H9 (cell line): ENCODE data around the gene DYNC1H1. TPM values are rescaled to one million over a fixed set of nuclear protein-coding genes. Genes with fewer than 3 reads are reported as not detected.

Source experiments
- DNase-seq: peaks from one replicate; pipeline ENCODE4 v3.0.0-alpha.2; 2017
- H2AFZ ChIP-seq: one replicate; pipeline ENCODE4 v1.6.1; 2013; ENCODE audit warnings: mild to moderate bottlenecking, low read length, control low read depth, moderate library complexity
- H2AK5ac ChIP-seq: 2 replicates; pipeline ENCODE4 v1.6.1; 2013; ENCODE audit warnings: low read length, control low read depth, mixed read lengths; ENCODE audit not compliant: insufficient read length
- H2BK120ac ChIP-seq: one replicate; pipeline ENCODE4 v1.6.1; 2013; ENCODE audit warnings: low read depth, mild to moderate bottlenecking, low read length, control low read depth, inconsistent platforms; ENCODE audit not compliant: poor library complexity, severe bottlenecking
- H2BK12ac ChIP-seq: 2 replicates; pipeline ENCODE4 v1.6.1; 2013; ENCODE audit warnings: low read length, control low read depth, mixed read lengths, low read depth; ENCODE audit not compliant: insufficient read length
- H2BK15ac ChIP-seq: 2 replicates; pipeline ENCODE4 v1.6.1; 2013; ENCODE audit warnings: low read depth, low read length, control low read depth
- H2BK20ac ChIP-seq: one replicate; pipeline ENCODE4 v1.6.1; 2013; ENCODE audit warnings: low read depth, mild to moderate bottlenecking, low read length, control low read depth, inconsistent platforms; ENCODE audit not compliant: poor library complexity, severe bottlenecking
- H2BK5ac ChIP-seq: 2 replicates; pipeline ENCODE4 v1.6.1; 2013; ENCODE audit warnings: low read length, control low read depth, mixed read lengths; ENCODE audit not compliant: insufficient read length
- H3K14ac ChIP-seq: 2 replicates; pipeline ENCODE4 v1.6.1; 2013; ENCODE audit warnings: low read length, control low read depth; ENCODE audit not compliant: insufficient read depth
- H3K18ac ChIP-seq: 2 replicates; pipeline ENCODE4 v1.6.1; 2013; ENCODE audit warnings: low read depth, mild to moderate bottlenecking, mixed read lengths, low read length, control low read depth; ENCODE audit not compliant: insufficient read length
- H3K23ac ChIP-seq: 2 replicates; pipeline ENCODE4 v1.6.1; 2013; ENCODE audit warnings: low read length, control low read depth, mixed read lengths, low read depth; ENCODE audit not compliant: insufficient read length
- H3K23me2 ChIP-seq: 2 replicates; pipeline ENCODE4 v1.6.1; 2013; ENCODE audit warnings: low read depth, mild to moderate bottlenecking, mixed read lengths, low read length, control low read depth; ENCODE audit not compliant: insufficient read length, poor library complexity, severe bottlenecking
- H3K27ac ChIP-seq: 2 replicates; pipeline ENCODE4 v1.5.1; 2013; ENCODE audit warnings: low read length, control low read depth, mixed read lengths, low read depth; ENCODE audit not compliant: insufficient read length
- H3K27me3 ChIP-seq: 2 replicates; pipeline ENCODE4 v1.6.1; 2013; ENCODE audit warnings: low read length, control low read depth, inconsistent platforms; ENCODE audit not compliant: insufficient read depth
- H3K4ac ChIP-seq: 2 replicates; pipeline ENCODE4 v1.6.1; 2013; ENCODE audit warnings: low read depth, mild to moderate bottlenecking, control low read depth, inconsistent platforms, low read length, moderate library complexity
- H3K4me1 ChIP-seq: 2 replicates; pipeline ENCODE4 v1.6.1; 2013; ENCODE audit warnings: low read length, control low read depth, inconsistent platforms; ENCODE audit not compliant: insufficient read depth
- H3K4me2 ChIP-seq: 2 replicates; pipeline ENCODE4 v1.6.1; 2013; ENCODE audit warnings: low read length, control low read depth, mixed read lengths; ENCODE audit not compliant: insufficient read length, insufficient read depth
- H3K56ac ChIP-seq: 2 replicates; pipeline ENCODE4 v1.6.1; 2013; ENCODE audit warnings: low read depth, mild to moderate bottlenecking, mixed read lengths, low read length, control low read depth; ENCODE audit not compliant: insufficient read length
- H3K79me1 ChIP-seq: 2 replicates; pipeline ENCODE4 v1.6.1; 2013; ENCODE audit warnings: low read depth, mild to moderate bottlenecking, moderate library complexity, low read length, control low read depth, inconsistent platforms; ENCODE audit not compliant: insufficient read depth, poor library complexity, severe bottlenecking
- H3K79me2 ChIP-seq: 2 replicates; pipeline ENCODE4 v1.6.1; 2013; ENCODE audit warnings: low read length, control low read depth, inconsistent platforms; ENCODE audit not compliant: insufficient read depth
- H3K9ac ChIP-seq: 2 replicates; pipeline ENCODE4 v1.6.1; 2013; ENCODE audit warnings: low read length, control low read depth, mixed read lengths; ENCODE audit not compliant: insufficient read length; ENCODE audit errors: extremely low read depth
- H3K9me3 ChIP-seq: one replicate; pipeline ENCODE4 v1.6.1; 2013; ENCODE audit warnings: low read depth, low read length, inconsistent platforms; ENCODE audit not compliant: control insufficient read depth
- H3T11ph ChIP-seq: one replicate; pipeline ENCODE4 v1.6.1; 2013; ENCODE audit warnings: mild to moderate bottlenecking, low read length, control low read depth, inconsistent platforms
- H4K20me1 ChIP-seq: one replicate; pipeline ENCODE4 v1.6.1; 2013; ENCODE audit not compliant: control insufficient read depth, insufficient read length, insufficient read depth
- H4K5ac ChIP-seq: 2 replicates; pipeline ENCODE4 v1.6.1; 2013; ENCODE audit warnings: low read depth, mild to moderate bottlenecking, mixed read lengths, low read length, control low read depth; ENCODE audit not compliant: insufficient read length
- H4K8ac ChIP-seq: replicated peaks from 2 replicates; pipeline ENCODE4 v1.6.1; 2013; ENCODE audit warnings: low read length, control low read depth, mixed read lengths, low read depth; ENCODE audit not compliant: insufficient read length
- H4K91ac ChIP-seq: 2 replicates; pipeline ENCODE4 v1.6.1; 2013; ENCODE audit warnings: low read depth, mild to moderate bottlenecking, moderate library complexity, mixed read lengths, low read length, control low read depth; ENCODE audit not compliant: insufficient read length
- H3K27ac Mint-ChIP-seq, 3 experiments: 2 replicates in 2 of 3; 3 replicates in 1 of 3; pipeline ENCODE4 v1.8.0; 2020 to 2021; ENCODE audit warnings: mixed read lengths in 3 of 3, mild to moderate bottlenecking in 1 of 3, moderate library complexity in 1 of 3
- H3K27me3 Mint-ChIP-seq: 2 replicates; pipeline ENCODE4 v1.8.0; 2021; ENCODE audit warnings: low read depth, mild to moderate bottlenecking, moderate library complexity, mixed read lengths
- H3K36me3 Mint-ChIP-seq, 3 experiments: 2 replicates in 2 of 3; 3 replicates in 1 of 3; pipeline ENCODE4 v1.8.0; 2020 to 2021; ENCODE audit warnings: low read depth in 3 of 3, mixed read lengths in 3 of 3; ENCODE audit not compliant: insufficient read depth in 1 of 3
- H3K4me1 Mint-ChIP-seq, 2 experiments: 2 replicates each; pipeline ENCODE4 v1.8.0; 2020; ENCODE audit warnings: mixed read lengths in 2 of 2
- H3K4me3 Mint-ChIP-seq, 2 experiments: 2 replicates in 1 of 2; 3 replicates in 1 of 2; pipeline ENCODE4 v1.8.0; 2020 to 2021; ENCODE audit warnings: mild to moderate bottlenecking in 2 of 2, mixed read lengths in 2 of 2, moderate library complexity in 1 of 2
- H3K9me3 Mint-ChIP-seq, 2 experiments: 2 replicates in 1 of 2; 3 replicates in 1 of 2; pipeline ENCODE4 v1.8.0; 2020; ENCODE audit warnings: mild to moderate bottlenecking in 2 of 2, mixed read lengths in 2 of 2, moderate library complexity in 1 of 2
- WGBS: extraction: QIAGEN DNeasy Blood & Tissue Kit; methylation state at CpG from one replicate; pipeline ENCODE4 v1.1.7; 2013; ENCODE audit warnings: missing lambda C conversion rate, low lambda C conversion rate, mixed read lengths; ENCODE audit not compliant: insufficient read length; ENCODE audit errors: extremely low coverage; 5-methylcytosine and 5-hydroxymethylcytosine counted together
- total RNA-seq: library from RNA; stranded (reverse); gene quantifications from 2 replicates; pipeline ENCODE4 v1.2.1, GENCODE V29; 2021
- TF ChIP-seq, protein P1 (sequence below): fragments of 200-600 bp; sonication (generic); conservative IDR thresholded peaks from 3 replicates; pipeline ENCODE4 v1.8.0; 2021; ENCODE audit warnings: antibody characterized with exemption, mild to moderate bottlenecking

The DYNC1H1 gene
- total RNA-seq, 1 experiment from 2014 or later = 359 TPM

DNA sequence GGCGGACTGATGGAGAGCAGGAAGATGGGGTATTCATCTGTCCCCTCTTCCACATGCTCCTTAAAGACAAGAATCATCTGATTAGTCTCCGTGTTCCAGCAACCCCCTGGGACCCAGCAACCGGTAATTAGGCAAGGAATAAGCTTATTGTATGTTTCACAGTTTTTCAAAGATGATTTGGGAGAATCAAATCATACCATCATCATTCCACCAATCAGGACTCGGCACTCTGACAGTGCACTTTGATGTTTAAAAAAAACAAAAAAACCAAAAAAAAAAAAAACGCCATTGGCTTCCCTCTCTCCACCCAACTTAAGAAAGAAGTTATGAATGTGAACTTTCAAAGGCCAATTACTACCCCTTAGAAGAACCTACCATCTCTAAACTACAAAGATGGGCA is 1.3 kb upstream of the DYNC1H1 start:
- no CpG with 5 or more reads among the region's 5 CpGs for WGBS
- H2BK12ac ChIP-seq = no peak overlapping the region
- TF ChIP-seq, protein P1, sequence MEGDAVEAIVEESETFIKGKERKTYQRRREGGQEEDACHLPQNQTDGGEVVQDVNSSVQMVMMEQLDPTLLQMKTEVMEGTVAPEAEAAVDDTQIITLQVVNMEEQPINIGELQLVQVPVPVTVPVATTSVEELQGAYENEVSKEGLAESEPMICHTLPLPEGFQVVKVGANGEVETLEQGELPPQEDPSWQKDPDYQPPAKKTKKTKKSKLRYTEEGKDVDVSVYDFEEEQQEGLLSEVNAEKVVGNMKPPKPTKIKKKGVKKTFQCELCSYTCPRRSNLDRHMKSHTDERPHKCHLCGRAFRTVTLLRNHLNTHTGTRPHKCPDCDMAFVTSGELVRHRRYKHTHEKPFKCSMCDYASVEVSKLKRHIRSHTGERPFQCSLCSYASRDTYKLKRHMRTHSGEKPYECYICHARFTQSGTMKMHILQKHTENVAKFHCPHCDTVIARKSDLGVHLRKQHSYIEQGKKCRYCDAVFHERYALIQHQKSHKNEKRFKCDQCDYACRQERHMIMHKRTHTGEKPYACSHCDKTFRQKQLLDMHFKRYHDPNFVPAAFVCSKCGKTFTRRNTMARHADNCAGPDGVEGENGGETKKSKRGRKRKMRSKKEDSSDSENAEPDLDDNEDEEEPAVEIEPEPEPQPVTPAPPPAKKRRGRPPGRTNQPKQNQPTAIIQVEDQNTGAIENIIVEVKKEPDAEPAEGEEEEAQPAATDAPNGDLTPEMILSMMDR = no peak
- H4K5ac ChIP-seq = no peak overlapping the region
- no peak overlapping the region for H2AK5ac ChIP-seq
- H3K56ac ChIP-seq = no peak overlapping the region
- no peak overlapping the region for H3K23ac ChIP-seq
- H4K91ac ChIP-seq = no peak overlapping the region
- H3K27ac ChIP-seq = no peak overlapping the region
- Mint-ChIP-seq H3K9me3 (no peaks in the 10 kb centered on the region; a peak in 1 of 5 replicates), H3K27me3 (peaks cover 43% of the 10 kb centered on the region), H3K4me1 (peaks cover 24 to 30% of the 10 kb centered on the region in 2 experiments), H3K27ac (no peak overlapping the region), H3K4me3 (no peak overlapping the region), H3K36me3 (peaks cover 3 to 4% (median 4%) of the 10 kb centered on the region in 3 experiments; a peak in 6 of 7 replicates)
- H2BK120ac ChIP-seq = no peak overlapping the region
- no peak for DNase-seq
- no peaks in the 10 kb centered on the region for H3K9me3 ChIP-seq
- H3K27me3 ChIP-seq = peaks cover 4% of the 10 kb centered on the region; the same call in 1 of the 2 replicates
- H4K20me1 ChIP-seq = no peaks in the 10 kb centered on the region
- H3K23me2 ChIP-seq = peaks cover 14% of the 10 kb centered on the region
- H3K79me1 ChIP-seq = no peaks in the 10 kb centered on the region
- peaks cover 17% of the 10 kb centered on the region; the same call in 1 of the 2 replicates for H3K79me2 ChIP-seq
- H3K4me2 ChIP-seq = no peak overlapping the region
- H2BK20ac ChIP-seq = no peak overlapping the region
- no peak overlapping the region for H4K8ac ChIP-seq
- H3K18ac ChIP-seq = no peak overlapping the region
- no peak overlapping the region for H3K9ac ChIP-seq
- H3T11ph ChIP-seq = no peak overlapping the region
- no peak overlapping the region for H2BK5ac ChIP-seq
- no peak overlapping the region for H3K4ac ChIP-seq
- no peak overlapping the region for H2AFZ ChIP-seq
- H3K4me1 ChIP-seq = no peaks in the 10 kb centered on the region
- no peak overlapping the region for H2BK15ac ChIP-seq
- H3K14ac ChIP-seq = no peak overlapping the region
